T-helper 22 cell (primary cell): Measurements from ENCODE around the gene CD274.

Source experiments
- DNase-seq: peaks from one replicate; pipeline ENCODE4 v3.0.0-alpha.2; 2020; ENCODE audit warnings: low read depth

The CD274 gene

DNA sequence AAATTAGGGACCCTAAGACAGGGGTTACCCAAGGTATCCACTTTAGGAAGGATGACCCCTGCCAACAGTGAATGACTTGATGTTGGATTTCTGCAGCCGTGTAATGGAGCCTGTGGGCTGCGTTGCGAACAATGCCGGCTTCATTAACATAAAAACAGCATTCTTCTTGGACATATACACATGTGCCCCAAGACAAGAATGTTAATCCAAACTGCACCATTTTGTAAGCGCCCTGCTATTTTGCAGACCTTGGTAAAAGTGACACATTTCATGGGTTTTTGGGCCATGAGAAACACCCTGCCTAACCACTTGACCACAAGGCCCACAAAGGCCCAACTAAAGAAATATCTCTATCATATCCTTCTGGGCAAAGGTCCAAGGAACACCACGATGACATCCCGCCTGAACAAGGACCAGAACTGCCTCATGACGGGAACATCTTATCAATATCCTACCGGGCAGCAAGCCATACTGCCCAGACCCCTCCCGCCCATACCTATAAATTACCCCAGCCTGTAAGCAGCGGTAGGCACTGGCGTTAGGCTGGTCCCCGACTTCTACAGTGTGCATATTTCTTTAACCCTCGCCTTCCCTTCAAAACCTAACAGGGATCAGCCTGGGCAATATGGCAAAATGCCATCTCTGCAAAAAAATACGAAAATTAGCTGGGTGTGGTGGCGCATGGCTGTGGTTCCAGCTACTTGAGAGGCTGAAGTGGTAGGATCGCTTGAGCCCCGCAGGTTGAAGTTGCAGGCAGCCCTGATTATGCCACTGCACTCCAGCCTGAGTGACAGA is 50.3 kb downstream of the CD274 start:
- DNase-seq = no peak

GRCh38 chr9:5502553-5502952 is 52.2 kb downstream of the CD274 start:
- DNase-seq = no peak

- DNase-seq = no peak
These were observed 59.2 kb downstream of the CD274 start for GRCh38 chr9:5509573-5509972.

GRCh38 chr9:5510360-5510931 is 60.1 kb downstream of the CD274 start, which contains the start of gene PDCD1LG2:
PDCD1LG2 (plus strand) TSS chr9:5510531; CDS start chr9:5522547, 12,016 bp downstream.
- no peak for DNase-seq

GRCh38 chr9:5510989-5511388 is 60.6 kb downstream of the CD274 start:
- DNase-seq = no peak

GRCh38 chr9:5511476-5511875 is 61.1 kb downstream of the CD274 start:
- no peak for DNase-seq

GRCh38 chr9:5511935-5512580 is 61.7 kb downstream of the CD274 start:
- DNase-seq = no peak

- no peak for DNase-seq
These were observed 62.5 kb downstream of the CD274 start for GRCh38 chr9:5512658-5513452.

DNA sequence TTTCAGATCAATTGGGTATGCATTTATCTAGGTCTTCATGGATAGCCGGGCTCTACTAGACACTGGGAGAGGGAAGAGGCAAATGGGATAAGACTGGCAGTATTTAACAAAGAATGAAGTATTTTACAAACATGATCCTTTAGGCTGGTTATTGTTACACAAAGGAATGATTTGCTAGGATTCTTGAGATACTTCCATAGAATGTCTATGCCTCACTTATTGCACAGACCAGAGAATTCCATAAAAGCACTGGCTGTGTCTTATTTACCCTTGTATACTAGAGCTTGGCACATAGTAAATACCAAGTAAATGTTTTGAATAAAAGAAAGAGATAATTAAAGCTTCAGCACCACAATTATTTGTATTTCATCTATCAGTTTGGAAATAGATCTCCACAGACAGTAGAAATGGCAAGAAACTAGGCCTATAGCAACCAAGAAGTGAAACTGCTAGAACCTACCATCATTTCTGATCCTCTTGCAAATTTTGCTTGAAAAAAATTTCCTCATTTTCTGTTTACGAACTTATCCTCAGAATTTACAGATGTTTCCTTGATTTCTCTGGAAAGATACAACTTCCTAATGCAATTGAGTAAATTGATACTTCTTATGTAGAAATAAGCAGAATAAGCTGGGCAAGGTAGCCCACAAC is 63.7 kb downstream of the CD274 start:
- DNase-seq = no peak

- no peak for DNase-seq
These were observed 64.4 kb downstream of the CD274 start for GRCh38 chr9:5514617-5515260.

DNA sequence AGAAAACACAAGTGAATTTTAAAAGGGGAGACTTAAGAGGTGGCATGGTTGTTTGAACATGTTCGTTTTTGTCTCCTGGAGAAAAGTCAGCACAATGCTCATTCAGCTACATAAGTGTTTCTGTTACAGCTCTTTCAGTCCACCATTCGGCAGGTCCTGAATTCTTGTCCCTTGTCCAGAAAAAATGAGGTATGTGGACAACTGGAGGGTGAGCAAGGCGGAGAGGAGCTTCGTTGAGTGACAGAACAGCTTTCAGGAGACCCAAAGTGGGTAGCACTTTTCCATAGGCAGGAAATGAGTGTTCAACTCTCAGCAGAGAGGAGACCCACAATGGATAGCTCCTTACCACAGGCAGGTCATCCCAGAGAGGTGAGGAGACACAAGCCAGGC is 64.9 kb downstream of the CD274 start:
- DNase-seq = no peak

DNA sequence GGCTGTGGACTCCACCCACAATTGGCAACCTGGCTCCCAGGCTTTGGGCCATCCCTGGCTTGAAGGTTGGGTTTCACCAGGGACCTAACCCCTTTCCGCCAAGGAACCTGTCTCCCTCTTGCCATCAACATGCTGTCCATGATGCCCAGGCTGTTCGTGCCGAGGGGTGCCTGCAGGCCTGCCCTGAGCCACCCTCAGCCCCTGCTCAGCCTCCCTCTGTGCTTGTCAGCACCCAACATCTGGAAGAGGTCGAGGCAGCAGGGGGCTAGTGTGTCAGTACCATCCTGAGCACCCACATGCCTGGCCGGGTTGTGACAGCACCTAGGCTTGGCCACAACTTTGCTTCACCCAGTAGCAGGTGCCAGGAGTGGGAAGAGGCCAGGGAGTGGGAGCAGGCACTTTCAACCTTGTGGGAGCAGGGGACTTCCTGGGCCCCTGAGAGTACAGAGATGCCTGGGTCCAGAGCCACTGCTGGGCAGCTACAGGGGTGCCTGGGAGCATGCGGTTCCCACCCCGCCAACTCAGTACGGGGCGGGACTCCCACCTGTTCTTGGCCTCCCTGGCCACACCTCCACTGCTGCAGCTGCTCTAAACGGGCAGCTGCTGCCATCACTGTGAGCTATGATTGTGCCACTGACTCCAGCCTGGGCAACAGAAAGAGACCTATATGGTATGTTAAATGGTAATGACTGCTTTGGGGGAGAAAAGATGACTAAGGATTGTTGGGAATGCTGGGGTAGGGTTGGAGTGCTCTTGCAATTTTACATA is 66.3 kb downstream of the CD274 start:
- DNase-seq = no peak

DNA sequence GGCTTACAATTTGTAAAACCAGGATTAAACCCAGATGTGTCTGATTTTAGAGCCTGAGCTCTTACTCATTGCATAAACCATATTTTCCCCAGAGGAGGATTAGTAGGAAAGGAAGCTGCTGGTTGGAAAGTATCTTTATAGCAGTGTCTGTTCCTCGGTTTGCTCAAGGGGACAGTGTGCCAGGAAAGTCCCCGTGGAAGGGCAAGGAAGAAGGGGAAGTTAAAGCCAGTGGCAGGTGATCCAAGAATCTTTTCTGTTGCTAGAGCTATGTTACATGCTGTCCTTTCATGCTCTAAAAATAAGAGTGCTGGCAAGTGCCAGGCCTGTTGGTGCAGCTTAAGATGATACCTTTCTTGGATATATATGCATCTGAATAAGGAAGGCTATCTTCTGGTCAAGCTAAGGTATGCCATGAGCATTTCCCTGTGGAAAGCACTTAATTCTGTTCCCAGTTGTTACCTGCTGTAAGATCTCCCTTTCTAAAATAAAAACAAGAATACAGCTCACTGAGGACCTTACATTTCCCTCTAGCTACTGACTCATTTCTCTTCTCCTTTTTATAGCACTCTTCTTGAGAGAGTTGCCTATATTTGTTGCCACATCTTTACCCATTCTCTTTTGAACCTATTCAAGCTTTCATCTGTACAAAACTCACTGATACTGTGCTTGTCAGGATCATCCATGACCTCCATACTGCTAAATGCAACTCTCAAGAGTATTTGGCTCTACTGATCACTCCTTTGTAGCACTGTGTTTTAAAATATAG is 68.0 kb downstream of the CD274 start:
- DNase-seq = no peak

DNA sequence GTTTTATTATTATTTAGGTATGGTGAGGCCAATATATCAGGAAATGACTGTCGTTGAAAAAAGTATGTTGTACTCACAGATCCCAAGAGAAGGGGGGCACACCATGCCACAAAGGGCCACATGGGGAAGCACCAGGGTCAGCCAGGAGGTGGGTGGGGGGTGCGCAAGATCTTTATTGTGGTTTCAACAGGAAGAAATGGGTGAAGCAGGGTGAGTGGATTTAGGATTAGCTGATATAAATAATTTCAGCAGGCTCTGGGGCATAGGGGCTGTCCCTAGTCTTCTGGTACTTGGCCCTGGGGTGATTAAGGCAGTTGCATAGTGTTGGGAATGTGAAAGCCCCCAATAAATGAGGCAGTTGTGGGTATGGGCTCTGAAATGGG is 68.6 kb downstream of the CD274 start:
- DNase-seq = no peak
